Sigmoid colon (tissue), 7 donors: ENCODE results near the gene ATP9A. TPM values are rescaled to one million over a fixed set of nuclear protein-coding genes. Genes with fewer than 3 reads are reported as not detected.
A peak's percentile ranks its signal among the peaks of the same experiment; 100 is the strongest.
"Not testable (repeated sequence)": the region's sequence is repeated elsewhere in the genome, so short reads cannot be mapped to it uniquely, and the experiment has no call there.

Experiments
- DNase-seq: peaks from one replicate; pipeline ENCODE4 v3.0.0-alpha.2; 2019
- H3K27ac ChIP-seq, 4 donors: fragments of 200-600 bp; sonication (generic); one replicate each; pipeline ENCODE4 v1.5.1; 2016 to 2019; ENCODE audit warnings: mild to moderate bottlenecking in 1 of 4
- H3K27me3 ChIP-seq, 3 donors: fragments of 200-600 bp; sonication (generic); one replicate each; pipeline ENCODE4 v1.5.1; 2019; ENCODE audit warnings: mild to moderate bottlenecking in 1 of 3
- H3K36me3 ChIP-seq, 4 donors: fragments of 200-600 bp; sonication (generic); one replicate each; pipeline ENCODE4 v1.5.1; 2016 to 2019
- H3K4me1 ChIP-seq, 4 donors: fragments of 200-600 bp; sonication (generic); one replicate each; pipeline ENCODE4 v1.5.1; 2017 to 2019
- H3K4me3 ChIP-seq, 4 donors: fragments of 200-600 bp; sonication (generic); one replicate each; pipeline ENCODE4 v1.5.1; 2017 to 2019; ENCODE audit warnings: mild to moderate bottlenecking in 2 of 4, moderate library complexity in 1 of 4
- H3K9me3 ChIP-seq, 4 donors: fragments of 200-600 bp in 3 of 4; sonication (generic) in 3 of 4; one replicate each; pipeline versions ENCODE4 v1.5.1 to v1.6.1; 2013 to 2019
- EP300 ChIP-seq, 4 donors: sonication (generic); formaldehyde crosslinking; IDR thresholded peaks; one replicate each; pipeline ENCODE4 v1.6.1; 2017; ENCODE audit warnings: antibody characterized with exemption in 4 of 4
- POLR2A ChIP-seq, 2 donors: fragments of 450-650 bp; IDR thresholded peaks; one replicate each; pipeline ENCODE4 v1.6.1; 2016; ENCODE audit warnings: antibody characterized with exemption in 2 of 2, mild to moderate bottlenecking in 2 of 2, moderate library complexity in 2 of 2
- POLR2AphosphoS5 ChIP-seq, 4 donors: sonication (generic); formaldehyde crosslinking; IDR thresholded peaks; one replicate each; pipeline ENCODE4 v1.6.1; 2017; ENCODE audit warnings: antibody characterized with exemption in 4 of 4
- WGBS, 2 donors: extraction: QIAGEN DNeasy Blood & Tissue Kit; methylation state at CpG; one replicate each; pipeline ENCODE4 v1.1.7; 2013; 5-methylcytosine and 5-hydroxymethylcytosine counted together
- intact Hi-C: fragments of 100-400 bp; cut with DNase I; formaldehyde crosslinking; loops from one replicate; pipeline ENCODE4 v1.15.1; 2023
- polyA plus RNA-seq, 3 donors: library from polyadenylated mRNA; stranded (reverse); fragments of 200-250 nt; gene quantifications; one replicate each; pipeline ENCODE4 v1.2.3, GENCODE V29; 2013
- total RNA-seq, 4 donors: library from RNA; depleted of rRNA; stranded (reverse); fragments of >200 nt; gene quantifications; one replicate each; pipeline ENCODE4 v1.1.0, GENCODE V29; 2016
- TF ChIP-seq, protein P1 (sequence below), 4 experiments: fragments of 450-650 bp in 3 of 4; fragments of 200-600 bp in 1 of 4; IDR thresholded peaks; one replicate each; pipeline ENCODE4 v1.5.1; 2016 to 2019; ENCODE audit warnings: antibody characterized with exemption in 4 of 4, mild to moderate bottlenecking in 3 of 4, moderate library complexity in 2 of 4
- donor health status: healthy with polysubstance abuse.
- donor health status: Bipolar disorder and iron deficiency.
- donor health status: healthy.

ATP9A gene
- total and polyA plus RNA-seq, 7 donors: 4.2 to 34.8 (median 31.0) TPM

DNA sequence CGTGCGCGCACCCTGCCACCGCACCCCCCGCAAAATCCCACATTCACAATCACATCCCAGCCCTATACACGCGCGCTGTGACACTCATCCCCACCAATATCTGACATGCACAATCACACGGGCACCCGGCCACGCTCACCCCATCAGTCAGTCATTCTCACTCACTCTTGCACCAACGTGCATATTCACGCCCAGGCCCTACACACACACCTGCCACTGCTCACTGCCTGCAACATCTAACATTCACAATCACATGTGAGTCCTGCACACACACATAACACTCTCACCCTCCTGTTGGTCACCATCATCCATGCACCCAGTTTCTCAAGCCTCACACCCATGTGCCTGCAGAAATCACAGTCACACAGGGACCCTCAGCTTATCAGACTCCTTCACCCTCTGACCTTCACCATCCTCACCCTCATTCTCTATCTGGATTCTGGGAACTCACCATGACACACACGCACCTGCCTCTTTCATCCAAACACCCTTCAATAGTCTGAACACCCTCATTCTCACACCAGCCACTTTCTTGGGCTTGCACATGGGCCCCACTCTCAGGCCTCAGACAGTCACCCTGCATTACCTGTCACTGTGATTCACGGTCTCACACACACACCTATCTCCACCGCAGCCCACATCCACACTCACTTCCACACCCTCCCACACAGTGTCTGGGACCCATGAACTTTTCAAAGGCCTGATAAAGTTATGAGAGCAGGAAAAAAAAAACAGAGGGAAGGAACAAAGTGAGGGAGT lies 748 bp upstream of the ATP9A start:
- WGBS, 2 donors: 14 to 28% methylated on average over 16 of the region's 16 CpGs
- intact Hi-C loops: loop anchor here (10.0 kb wide), 1 partner anchor 134 kb away; no protein-coding TSS in a partner anchor
- no peaks in the 10 kb centered on the region for H3K9me3 ChIP-seq
- DNase-seq: no peak
- no peaks in the 10 kb centered on the region for H3K27me3 ChIP-seq
- H3K27ac ChIP-seq: no peak overlapping the region
- H3K4me3 ChIP-seq: peak overlapping the region in 3 of 4 donors; percentile 26 to 28 (median 27)
- no peaks in the 10 kb centered on the region for H3K36me3 ChIP-seq
- H3K4me1 ChIP-seq: peaks cover 0 to 13% (median 9%) of the 10 kb centered on the region in 4 donors
- TF ChIP-seq EP300 (IDR thresholded peaks at IDR 0.05) (no peak), POLR2AphosphoS5 (IDR thresholded peaks at IDR 0.05) (no peak)
- TF ChIP-seq, protein P1, sequence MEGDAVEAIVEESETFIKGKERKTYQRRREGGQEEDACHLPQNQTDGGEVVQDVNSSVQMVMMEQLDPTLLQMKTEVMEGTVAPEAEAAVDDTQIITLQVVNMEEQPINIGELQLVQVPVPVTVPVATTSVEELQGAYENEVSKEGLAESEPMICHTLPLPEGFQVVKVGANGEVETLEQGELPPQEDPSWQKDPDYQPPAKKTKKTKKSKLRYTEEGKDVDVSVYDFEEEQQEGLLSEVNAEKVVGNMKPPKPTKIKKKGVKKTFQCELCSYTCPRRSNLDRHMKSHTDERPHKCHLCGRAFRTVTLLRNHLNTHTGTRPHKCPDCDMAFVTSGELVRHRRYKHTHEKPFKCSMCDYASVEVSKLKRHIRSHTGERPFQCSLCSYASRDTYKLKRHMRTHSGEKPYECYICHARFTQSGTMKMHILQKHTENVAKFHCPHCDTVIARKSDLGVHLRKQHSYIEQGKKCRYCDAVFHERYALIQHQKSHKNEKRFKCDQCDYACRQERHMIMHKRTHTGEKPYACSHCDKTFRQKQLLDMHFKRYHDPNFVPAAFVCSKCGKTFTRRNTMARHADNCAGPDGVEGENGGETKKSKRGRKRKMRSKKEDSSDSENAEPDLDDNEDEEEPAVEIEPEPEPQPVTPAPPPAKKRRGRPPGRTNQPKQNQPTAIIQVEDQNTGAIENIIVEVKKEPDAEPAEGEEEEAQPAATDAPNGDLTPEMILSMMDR (IDR thresholded peaks at IDR 0.05): peak in 1 of 4 experiments; percentile 10

DNA sequence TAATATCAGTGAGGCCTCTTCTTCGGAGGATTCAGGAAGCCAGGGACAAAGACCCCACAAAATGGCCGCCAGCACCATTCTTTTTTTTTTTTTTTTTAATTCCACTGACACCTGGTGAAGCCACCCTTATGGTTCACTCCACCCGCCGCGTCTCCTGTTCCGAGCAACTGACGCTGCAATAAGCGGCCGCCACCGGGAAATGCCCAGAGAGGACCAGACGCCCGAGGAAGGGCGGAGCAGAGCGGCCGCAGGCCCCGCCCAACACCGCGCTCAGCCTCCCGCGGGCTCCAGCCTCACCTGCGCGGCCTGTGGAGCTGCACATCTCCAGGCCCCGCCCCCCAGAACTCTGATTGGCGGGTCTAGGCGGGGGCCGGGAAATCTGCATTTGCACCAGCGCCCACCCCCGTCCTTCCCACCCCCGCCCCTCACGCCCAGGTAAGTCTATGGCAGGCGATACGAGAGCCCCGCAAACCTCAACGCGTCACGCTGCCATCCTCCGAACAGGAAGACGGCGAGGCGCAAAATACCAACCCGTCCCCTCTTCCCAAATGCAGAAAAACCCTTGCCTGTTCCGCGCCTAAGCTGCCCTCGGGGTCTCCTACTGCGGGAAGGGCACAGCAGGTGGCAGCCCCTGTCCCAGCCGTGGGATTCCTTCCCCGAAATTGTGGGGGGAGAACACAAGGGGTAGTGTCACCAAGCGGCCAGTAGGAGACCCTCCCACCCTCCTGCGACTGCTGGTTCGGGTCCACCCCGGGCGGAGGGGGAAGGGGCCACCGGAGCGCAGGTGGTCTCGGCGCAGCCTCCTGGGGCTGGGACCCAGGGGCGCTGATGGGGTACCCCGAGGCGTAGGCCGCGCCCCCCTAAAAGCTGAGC lies 960 bp downstream of the ATP9A start:
- Histone ChIP-seq H3K27me3 (no peaks in the 10 kb centered on the region), H3K4me3 (peak overlapping the region; percentile 56 to 92 (median 80)), H3K4me1 (peaks cover 0 to 13% (median 9%) of the 10 kb centered on the region in 4 donors), H3K9me3 (no peaks in the 10 kb centered on the region), H3K27ac (peak overlapping the region; percentile 64 to 75 (median 71)), H3K36me3 (no peaks in the 10 kb centered on the region)
- intact Hi-C loops: loop anchor here (10.0 kb wide), 1 partner anchor 132 kb away; no protein-coding TSS in a partner anchor
- DNase-seq: peak; percentile 85
- TF ChIP-seq, protein P1 (IDR thresholded peaks at IDR 0.05): peak in 2 of 4 experiments; percentile 20 to 44
- no peak for TF ChIP-seq POLR2A (IDR thresholded peaks at IDR 0.05)
- 1% methylated on average over 61 of the region's 61 CpGs for WGBS, 2 donors

DNA sequence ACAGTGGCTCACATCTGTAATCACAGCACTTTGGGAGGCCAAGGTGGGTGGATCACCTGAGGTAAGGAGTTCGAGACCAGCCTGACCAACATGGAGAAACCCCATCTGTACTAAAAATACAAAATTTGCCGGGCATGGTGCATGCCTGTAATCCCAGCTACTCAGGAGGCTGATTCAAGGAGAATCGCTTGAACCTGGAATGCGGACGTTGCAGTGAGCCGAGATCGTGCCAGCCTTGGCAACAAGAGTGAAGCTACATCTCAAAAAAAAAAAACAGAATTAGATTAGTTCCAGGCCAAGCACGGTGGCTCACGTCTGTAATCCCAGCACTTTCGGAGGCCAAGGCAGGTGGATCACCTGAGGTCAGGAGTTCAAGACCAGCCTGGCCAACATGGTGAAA lies 2.8 kb downstream of the ATP9A start:
- Histone ChIP-seq H3K4me1 (peaks cover 0 to 13% (median 9%) of the 10 kb centered on the region in 4 donors), H3K27ac (peak overlapping the region in 3 of 4 donors; percentile 64 to 75 (median 70))
- not testable (repeated sequence) for H3K27me3 ChIP-seq, H3K4me3 ChIP-seq, DNase-seq, H3K36me3 ChIP-seq, H3K9me3 ChIP-seq
- WGBS, 2 donors: 92 to 94% methylated on average over 10 of the region's 10 CpGs
- intact Hi-C loops: loop anchor here (10.0 kb wide), 1 partner anchor 131 kb away; no protein-coding TSS in a partner anchor

DNA sequence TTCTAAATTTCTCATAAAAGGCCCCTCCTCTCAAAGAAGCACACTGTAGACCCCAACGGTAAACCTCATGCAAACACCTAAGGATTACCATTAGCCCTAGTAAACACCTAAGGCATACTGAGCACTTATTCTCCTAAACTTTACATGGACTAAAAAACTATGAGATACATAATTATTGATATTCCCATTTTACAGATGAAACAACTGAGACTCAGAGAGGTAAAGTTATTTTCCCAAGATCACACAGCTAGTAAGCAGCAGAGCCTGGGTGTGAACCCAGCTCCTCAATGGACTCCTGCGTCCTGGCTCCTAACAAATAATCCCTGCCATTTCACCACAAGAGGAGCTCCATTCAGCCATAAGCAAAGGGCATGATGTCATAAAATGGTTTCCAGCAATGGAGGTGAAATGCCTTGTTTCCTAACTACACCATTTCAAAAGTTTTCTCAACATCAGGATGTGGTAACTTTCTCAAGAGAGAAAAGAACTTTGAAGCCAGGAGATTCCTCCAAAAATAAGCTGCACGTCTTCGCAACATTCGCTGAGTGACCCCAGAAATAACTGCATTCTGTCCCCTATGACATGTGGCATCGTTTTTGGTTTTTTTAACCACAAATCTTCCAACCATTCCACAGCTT lies 4.1 kb downstream of the ATP9A start:
- H3K27me3 ChIP-seq: no peaks in the 10 kb centered on the region
- H3K9me3 ChIP-seq: no peaks in the 10 kb centered on the region
- no peak for DNase-seq
- H3K36me3 ChIP-seq: no peaks in the 10 kb centered on the region
- peak overlapping the region in 2 of 4 donors; percentile 11 to 27 for H3K27ac ChIP-seq
- 81 to 89% methylated on average over 6 of the region's 6 CpGs for WGBS, 2 donors
- no peak for TF ChIP-seq POLR2A (IDR thresholded peaks at IDR 0.05)
- TF ChIP-seq, protein P1 (IDR thresholded peaks at IDR 0.05): no peak
- TF ChIP-seq POLR2AphosphoS5 (IDR thresholded peaks at IDR 0.05): no peak
- no peak for TF ChIP-seq EP300 (IDR thresholded peaks at IDR 0.05)
- H3K4me1 ChIP-seq: peaks cover 0 to 13% (median 9%) of the 10 kb centered on the region in 4 donors
- intact Hi-C loops: loop anchor here (10.0 kb wide), 1 partner anchor 129 kb away; no protein-coding TSS in a partner anchor
- no peak overlapping the region for H3K4me3 ChIP-seq
